HTERT RPE-1 (cell line): Measurements from ENCODE around the gene KRTAP5-2.
"Not testable (repeated sequence)": the region's sequence is repeated elsewhere in the genome, so short reads cannot be mapped to it uniquely, and the experiment has no call there.

Experiments
- in situ Hi-C: fragments of 300-500 bp; cut with MboI; formaldehyde crosslinking; loops from 4 replicates; pipeline ENCODE4 v1.14.3; 2020; ENCODE audit warnings: low sequenced_read_pairs

The KRTAP5-2 gene

DNA sequence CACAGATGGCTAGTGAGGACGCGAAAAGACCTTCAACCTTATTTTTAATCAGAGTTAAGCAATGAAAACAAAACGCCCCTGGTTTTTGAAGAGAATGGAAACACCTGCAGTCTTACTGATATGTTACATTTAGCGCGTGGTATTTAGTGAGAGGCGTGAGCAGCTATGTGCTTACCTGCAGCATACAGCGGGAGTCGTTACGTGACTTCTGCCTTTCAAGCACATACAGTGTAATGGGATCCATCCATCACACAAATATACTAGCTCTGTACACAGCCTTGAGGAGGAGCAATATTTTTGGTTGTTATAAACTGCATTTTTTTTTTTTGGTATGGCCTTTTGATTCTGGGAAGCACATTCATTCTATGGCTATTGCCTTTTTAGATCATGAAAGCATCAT lies 5.5 kb downstream of the KRTAP5-2 start:
- in situ Hi-C loops, result no loop called here

DNA sequence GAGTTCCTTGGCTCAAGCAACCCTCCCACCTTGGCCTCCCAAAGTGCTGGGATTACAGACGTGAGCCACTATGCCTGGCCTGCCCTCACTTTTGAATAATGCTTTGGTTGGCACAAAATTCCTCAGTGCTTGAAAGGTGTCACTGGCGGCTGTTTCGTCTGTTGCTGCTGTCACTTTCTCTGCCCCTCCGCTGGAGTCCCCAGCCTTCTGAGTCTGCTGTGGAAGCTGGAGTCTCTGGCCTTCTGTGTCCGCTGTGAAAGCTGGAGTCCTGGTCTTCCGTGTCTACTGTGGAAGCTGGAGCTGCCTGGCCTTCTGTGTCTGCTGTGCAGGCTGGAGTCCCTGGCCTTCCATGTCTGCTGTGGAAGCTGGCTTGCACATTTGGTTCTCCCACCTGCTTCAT lies 8.1 kb downstream of the KRTAP5-2 start:
- in situ Hi-C loops, result no loop called here

DNA sequence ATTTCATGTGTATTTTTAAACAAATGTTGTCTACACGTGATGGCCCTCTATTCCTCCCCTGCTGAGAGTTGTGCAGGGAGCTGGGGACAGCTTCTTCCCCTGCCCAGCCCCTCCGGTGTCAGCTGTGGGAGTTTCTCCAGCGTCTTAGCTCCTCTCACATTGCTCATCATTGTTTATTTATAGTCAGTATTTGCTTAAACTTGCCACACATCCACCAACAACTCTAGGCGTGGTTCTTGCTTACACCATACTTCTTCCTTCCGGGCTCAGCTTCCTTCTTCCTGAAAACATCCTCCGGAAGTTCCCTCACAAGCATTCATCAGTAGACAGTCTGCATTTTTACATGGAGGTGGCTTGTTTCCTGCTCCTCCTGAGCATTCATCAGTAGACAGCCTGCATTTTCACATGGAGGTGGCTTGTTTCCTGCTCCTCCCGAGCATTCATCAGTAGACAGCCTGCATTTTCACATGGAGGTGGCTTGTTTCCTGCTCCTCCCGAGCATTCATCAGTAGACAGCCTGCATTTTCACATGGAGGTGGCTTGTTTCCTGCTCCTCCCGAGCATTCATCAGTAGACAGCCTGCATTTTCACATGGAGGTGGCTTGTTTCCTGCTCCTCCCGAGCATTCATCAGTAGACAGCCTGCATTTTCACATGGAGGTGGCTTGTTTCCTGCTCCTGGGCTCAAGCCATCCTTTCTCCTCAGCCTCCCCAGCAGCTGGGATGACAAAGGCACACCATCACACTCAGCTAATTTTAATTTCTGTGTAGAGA lies 8.7 kb downstream of the KRTAP5-2 start:
- in situ Hi-C loops, result not testable (repeated sequence)

DNA sequence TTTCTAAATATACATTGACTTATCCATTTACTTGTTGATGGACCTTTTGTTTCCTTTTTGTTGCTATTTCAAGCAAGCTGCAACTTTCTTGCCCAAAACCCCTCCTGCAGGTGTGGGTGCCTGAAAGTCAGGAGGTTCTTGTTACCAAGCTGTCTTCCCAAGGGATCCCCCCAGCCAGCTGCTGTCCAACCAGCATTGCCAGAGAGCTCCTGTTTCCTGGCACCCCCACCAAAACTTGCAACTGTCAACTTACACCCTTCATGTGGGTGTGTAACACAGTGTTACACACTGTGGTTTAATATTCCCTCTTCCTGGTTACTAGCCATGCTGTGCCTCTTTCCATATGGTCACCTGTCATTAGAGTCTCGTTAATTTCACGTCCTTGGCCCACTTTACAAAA lies 11.4 kb downstream of the KRTAP5-2 start:
- in situ Hi-C loops, result no loop called here

DNA sequence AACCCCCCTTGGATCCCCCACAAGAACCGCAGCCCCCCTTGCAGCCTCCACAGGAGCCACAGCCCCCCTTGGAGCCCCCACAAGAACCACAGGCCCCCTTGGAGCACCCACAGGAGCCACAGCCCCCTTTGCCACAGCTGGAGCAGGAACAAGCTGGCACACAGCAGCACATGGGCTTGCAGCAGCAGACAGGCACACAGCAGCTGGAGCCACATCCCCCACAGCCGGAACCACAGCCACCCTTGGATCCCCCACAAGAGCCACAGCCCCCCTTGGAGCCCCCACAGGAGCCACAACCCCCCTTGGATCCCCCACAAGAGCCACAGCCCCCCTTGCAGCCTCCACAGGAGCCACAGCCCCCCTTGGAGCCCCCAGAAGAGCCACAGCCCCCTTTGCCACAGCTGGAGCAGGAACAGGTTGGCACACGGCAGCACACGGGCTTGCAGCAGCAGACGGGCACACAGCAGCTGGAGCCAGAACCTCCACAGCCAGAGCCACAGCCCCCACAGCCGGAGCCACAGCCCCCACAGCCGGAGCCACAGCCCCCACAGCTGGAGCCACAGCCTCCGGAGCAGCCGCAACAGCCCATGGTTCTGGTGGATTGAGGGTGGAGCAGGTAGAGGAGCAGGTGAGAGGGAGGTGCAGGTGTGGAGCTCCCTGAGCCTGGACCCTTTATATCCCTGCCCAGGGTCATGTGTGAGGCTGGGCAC lies 13.3 kb downstream of the KRTAP5-2 start, which contains the start of gene KRTAP5-1:
Gene KRTAP5-1 (minus strand): TSS at position 623 of the 710 bp plus-strand sequence. CDS start 34 bp downstream, at position 589.
- in situ Hi-C loops, result not testable (repeated sequence)

DNA sequence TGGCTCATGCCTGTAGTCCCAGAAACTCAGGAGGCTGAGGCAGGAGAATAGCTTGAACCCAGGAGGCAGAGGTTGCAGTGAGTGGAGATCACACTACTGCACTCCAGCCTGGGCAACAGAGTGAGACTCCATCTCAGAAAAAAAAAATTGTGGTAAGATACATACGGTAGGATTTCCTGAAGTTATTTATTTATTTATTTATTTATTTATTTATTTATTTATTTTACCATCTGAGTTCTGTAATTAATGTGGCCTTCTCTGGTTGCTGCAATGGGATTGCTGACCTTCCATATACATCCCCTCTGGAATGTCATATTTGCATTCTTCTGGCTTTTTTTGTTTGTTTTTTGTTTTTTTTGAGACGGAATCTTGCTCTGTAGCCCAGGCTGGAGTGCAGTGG lies 15.2 kb downstream of the KRTAP5-2 start:
- in situ Hi-C loops, result not testable (repeated sequence)

DNA sequence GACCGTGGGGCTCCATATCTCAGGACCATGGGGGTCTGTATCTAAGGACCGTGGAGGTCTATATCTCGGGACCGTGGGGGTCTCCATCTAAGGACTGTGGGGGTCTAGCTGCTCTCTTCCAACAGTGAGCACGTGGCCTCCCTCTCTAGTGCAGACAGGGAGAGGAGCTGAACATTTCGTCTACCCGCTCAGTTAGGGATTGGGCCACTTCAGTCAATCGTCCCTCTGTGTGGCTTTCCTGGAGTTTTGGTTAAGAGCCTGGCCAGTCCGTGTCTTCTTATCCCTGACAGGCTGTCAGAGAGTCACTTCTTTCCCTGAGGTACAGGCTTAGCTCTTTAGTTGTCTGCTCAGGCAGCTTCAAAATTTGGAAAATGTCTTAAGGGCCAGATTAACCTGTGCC lies 16.1 kb downstream of the KRTAP5-2 start:
- in situ Hi-C loops, result no loop called here

DNA sequence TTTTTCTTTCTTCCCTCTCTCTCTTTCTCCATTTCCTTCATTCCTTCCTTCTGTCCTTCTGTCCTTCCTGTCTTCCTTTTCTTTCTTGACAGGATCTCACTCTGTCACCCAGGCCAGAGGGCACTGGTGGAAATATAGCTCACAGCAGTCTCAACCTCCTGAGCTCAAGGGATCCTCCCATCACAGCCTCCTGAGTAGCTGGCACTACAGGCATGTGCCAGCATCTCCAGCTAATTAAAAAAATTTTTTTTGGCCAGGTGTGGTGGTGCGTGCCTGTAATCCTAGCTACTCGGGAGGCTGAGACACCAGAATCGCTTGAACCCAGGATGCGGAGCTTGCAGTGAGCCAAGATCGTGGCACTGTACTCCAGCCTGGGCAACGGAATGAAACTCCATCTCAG lies 21.3 kb downstream of the KRTAP5-2 start:
- in situ Hi-C loops, result no loop called here

DNA sequence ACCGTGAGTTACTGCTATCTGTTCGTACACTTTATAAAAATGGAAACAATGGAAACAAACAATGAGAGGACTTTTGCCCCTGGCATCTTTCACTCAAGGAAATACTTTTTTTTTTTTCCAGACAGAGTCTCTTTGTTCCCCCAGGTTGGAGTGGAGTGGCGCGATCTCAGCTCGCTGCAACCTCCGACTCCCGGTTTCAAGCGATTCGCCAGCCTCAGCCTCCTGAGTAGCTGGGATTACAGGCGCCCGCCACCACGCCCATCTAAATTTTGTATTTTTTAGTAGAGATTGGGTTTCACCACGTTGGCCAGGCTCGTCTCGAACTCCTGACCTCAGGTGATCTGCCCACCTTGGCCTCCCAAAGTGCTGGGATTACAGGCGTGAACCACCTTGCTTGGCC lies 22.3 kb downstream of the KRTAP5-2 start:
- in situ Hi-C loops, result not testable (repeated sequence)

DNA sequence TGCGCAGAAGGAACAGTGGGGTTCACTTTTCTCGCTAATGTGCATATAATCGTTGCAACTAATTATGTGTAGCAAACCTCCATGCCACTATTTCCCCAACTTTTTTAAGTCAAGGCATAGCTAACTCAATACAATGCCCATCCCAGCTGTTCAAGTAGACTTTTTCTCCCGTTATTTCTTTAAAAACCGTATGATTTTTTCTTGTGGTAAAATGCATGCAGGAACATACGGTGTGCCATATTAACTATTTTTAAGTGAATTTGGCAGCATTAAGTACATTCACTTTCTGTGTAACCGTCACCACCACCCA lies 23.2 kb downstream of the KRTAP5-2 start:
- in situ Hi-C loops, result no loop called here

DNA sequence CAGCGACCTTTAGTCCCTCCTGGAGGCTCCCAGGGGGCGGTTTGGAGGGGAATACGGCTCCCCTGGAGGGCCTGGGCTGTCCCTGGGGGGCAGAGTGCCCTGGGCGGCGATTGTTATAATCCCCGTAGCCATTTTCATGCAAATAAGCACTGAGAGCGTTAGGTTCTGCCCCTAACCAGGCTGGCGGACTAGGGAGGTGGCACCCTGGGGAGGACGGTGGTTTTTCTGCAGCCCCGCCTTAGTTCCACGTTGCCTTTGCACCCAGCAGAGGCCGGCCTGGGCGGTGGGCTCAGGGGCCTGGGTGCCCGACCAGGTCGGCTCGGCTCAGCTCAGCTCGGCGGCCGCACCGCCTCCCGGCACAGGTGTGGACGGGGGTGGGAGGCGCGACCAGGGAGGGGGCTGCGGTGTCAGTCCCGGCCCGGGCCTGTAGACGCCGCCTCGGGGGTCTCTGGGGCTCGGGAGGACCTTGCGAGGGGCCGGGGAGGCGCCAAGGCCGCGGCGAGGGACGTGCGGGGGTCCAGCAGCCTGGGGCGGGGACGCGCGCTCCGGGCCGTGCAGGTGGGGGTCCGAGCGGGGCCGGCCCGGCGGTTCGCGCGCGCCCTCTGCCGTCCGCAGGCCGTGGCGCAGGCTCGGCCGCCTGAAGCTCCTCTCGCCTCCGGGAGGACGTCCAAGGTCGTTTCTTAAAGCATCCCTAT lies 23.7 kb downstream of the KRTAP5-2 start:
- in situ Hi-C loops, result no loop called here

DNA sequence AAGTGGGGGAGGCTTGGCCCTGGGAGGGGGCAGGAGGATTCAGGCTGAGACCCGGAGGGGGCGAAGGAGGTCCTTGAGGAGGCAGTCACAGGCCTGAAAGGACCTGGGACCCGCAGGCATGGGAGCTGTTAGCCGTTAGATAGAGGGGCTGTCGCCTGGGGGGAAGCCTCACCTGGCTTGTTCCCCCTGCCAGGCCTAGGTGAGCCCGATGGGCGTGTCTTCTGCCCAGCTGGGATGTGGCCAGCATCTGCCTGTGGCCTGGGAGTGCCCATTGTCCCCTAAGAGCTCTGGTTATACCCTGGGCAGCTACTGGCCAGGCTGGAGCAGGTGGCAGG lies 24.2 kb downstream of the KRTAP5-2 start:
- in situ Hi-C loops, result no loop called here

DNA sequence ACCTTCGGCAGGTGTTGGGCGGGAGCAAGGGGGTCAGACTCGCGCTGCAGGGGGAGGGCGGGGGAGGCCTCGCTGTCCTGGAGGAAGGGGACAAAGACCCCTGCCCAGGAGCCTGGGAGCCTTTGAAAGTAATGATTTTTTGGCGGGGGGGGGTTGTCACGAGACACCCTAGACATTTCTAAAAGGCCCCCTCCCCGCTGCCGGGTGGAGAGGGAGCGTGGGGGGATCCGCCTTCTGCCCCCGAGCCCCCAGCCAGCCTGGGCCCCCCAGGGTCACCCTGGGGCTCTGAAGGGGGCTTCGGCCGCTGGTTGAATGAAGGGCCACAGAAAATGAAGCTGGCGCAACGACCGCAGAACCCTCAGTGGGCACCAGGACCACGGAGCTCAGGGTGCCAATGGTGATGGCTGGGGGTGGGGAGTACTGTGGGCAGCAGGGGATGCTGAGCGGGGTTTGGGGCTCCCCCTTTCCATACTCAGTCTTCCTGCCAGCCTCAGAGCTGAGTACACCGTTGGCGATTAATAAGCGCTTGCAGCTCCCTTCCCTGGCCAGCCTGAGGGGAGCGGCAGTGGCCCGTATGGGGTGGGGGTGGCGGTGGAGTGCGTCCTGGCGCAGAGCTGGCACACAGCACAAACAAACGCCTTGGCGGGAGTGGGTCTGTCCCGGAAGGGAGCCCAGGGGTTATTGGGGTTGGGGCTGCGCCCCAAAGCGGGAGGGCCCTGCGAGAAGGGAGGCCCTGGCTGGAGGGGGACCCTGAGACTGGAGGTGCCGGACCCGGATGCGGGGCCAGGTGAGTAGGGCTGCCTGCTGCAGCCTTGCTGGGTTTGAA lies 24.8 kb downstream of the KRTAP5-2 start:
- in situ Hi-C loops, result no loop called here

DNA sequence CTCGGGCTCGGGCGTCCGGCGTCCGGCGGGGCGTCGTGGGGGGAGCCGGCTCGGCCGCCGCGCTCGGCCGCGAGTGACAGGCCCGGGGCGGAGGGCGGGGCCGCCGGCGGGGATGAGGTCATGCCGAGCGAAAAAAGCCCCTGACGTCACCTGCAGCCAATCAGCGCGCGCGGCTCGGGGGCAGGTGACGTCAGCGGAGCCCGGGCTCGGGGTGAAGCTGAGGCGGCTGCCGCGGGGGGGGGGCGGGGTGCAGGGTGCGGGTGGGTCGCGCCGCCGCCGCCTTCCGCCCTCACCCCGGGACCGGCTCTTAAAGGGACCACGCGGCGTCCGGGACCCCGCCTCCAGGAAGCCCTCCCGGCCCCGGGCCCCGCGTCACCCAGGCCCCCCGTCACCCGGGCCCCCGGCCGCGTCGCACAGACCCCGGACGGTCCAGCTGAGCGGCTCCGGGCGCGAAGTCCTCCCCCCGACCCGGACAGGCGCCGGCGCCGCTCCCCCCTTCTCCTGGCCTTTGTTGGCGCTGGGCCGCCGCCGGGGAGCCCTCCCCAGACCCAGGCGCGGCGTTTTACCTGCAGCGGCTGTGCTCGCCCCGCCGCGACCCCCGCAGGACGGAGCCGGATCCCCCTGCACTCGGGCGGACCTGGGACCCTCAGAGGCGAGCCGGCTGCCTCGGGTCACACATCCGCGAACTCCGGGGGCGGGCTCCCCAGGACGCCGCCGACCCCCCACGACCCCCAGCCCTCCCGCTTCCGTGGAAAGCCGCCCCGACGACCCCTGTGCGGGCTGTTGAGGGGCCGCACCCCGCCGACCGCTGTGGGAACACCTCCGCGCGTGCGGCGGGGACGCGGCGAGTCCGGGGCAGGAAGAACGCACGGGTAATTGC lies 25.7 kb downstream of the KRTAP5-2 start, which contains the start of gene DUSP8:
Gene DUSP8 (minus strand): TSS at position 75 of the 880 bp plus-strand sequence. CDS start 6,445 bp downstream, outside the sequence.
- in situ Hi-C loops, result no loop called here

DNA sequence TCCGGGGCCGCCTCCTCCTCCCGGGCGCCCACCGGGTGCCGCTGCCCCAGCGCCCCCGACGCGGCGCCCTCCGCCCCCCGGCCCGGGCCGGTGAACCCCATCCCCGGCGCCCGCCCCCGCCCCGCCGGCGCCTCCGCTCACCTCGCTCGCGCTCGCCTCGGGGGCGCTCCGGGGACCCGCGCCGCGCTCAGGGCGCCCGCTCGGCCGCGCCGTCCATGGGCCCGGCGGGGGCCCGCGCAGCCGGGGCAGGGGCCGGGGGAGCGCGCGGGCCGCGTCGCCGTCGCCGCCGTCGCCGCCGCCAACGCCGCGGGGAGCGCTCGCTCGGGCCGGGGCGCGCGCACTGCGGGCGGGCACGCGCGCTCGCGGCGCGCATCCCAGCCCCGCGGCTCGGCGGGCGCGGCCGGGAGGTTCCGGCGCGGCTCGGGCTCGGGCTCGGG lies 26.3 kb downstream of the KRTAP5-2 start:
- in situ Hi-C loops, result no loop called here

DNA sequence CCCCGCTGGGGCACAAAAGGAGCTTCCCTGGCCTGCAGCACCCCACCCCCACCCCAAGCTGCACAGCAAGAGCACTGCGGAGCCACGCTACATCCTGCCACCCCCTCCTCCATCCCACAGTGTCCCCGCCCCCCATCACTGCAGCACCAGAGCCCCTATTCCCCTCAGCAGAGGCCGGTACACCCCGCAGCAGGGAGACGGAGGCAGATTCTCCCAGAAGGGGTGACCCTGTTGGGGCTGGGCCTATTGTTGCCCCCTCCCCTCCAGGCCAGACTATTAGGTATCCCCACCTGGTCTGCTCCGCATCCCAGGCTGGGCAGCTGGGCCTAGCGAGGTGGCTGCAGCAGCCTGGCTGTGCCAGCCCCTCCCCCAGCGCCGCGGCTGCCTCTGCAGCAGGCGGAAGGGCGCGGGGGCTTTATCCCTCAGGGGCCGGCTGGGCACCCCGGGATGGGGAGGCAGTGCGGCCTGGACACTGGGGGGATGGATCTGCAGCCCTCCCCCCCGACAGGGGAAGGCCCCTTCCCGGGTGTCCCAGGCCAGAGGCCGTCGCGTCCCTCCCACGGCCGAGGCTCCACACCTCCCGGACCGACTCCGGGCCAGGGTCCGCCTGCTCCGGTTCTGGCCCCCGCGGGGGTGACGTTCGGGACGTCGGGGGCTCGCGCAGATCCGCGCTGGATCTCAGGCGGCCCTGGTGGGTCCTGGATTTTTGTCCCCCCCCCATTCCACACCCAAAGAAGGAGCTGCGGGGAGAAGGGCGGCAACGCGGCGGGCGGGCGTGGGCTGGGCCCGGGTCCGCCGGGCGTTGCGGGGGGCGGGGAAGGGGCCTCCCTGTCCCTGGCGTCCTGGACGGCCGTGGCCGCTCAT lies 27.0 kb downstream of the KRTAP5-2 start:
- in situ Hi-C loops, result no loop called here

DNA sequence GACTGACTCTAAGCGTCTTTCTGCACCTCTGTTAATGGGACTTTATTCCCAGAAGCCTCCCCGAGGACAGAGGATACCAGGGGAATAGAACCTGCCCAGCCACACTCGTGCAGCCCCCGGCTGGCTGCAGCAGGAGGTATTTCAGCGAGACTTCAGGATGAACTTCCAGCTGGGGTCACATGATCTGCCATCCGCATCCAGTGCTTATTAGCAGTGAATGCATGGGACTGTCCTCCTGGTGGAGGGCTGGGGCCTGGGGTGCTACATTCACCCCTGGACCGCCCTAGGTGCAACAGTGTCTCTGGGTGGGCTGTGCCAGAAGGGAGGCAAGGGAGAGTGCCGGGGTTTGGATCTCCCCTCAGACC lies 27.6 kb downstream of the KRTAP5-2 start:
- in situ Hi-C loops, result no loop called here

DNA sequence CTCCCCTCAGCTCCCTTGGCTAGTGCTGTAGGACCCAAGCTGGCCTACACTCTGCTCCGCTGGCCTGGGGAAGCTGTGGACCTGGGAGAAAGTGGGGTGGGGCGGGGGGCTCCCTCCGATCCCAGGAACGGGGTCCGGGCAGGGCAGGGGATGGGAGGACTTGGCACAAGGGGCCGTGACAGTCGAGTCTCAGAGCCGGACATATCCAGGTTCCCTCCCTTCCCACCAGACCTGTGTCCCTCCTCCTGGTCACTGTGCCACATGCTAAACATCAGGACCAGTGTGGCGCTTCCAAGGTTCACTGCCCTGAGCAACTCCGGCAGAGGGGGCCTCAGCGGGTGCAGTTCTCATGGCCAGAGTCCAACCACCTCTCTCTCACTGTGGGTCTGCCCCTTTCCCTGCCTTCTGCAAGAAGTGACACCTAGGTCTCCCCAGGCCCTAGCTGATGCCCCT lies 28.1 kb downstream of the KRTAP5-2 start:
- in situ Hi-C loops, result no loop called here

DNA sequence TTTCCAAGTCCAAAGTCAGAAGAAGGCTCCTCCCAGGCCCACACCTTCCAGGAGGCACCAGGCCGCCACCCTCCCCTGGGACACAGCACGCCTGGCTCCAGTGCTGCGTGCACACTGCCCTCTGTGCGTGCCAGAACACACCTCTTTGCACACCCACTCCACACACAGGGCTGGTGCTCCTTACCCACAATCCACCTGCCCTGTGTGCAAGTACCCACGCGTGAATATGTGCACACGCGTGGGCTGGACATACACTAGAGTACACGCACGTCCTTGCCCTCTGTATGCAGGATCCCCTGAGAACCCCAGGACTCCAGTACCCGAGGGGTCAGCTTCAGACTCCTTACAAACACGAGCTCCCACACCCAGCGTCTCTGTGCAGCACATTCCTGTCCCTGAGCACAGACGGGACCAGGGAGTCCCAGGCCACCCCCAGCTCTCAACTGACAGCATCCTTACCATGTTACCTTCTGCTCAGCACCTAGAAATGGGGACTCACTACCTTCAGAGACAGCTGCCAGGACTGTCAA lies 28.8 kb downstream of the KRTAP5-2 start:
- in situ Hi-C loops, result no loop called here
